ENCODE results near the gene ASPHD1. TPM values are rescaled to one million over a fixed set of nuclear protein-coding genes. Genes with fewer than 3 reads are reported as not detected.
"Not testable (repeated sequence)": the region's sequence is repeated elsewhere in the genome, so short reads cannot be mapped to it uniquely, and the experiment has no call there.

The ASPHD1 gene
- total RNA-seq, 4 donors from 2014 or later: 0.40 to 1.2 (median 1.1) TPM; not detected in 1

DNA sequence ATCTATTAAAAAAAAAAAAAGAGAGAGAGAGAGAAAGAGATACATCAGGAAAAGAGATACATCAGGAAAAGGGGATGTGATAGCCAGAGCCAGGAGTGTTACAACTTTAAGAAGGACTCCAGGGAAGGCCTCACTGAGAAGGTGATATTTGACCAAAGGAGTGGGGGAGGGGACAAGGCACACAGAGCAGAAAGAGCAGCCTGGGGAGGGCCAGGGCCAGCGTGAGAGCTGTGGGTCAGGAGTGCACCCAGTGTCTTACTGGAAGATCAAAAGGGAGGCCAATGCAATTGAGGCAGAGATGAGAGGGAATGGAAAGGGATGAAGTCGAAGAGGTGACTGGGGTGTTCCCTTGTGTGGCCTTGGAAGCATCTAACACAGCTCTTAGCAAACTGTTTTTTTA lies 7.7 kb downstream of the ASPHD1 start:
- no peaks in the 10 kb centered on the region for H3K36me3 ChIP-seq
- in situ Hi-C loops (cut with MboI; ENCODE audit: low pct_ligation_motif_present in 1 of 4, low pct_unique_long_range_greater_than_20kb in 1 of 4, low sequenced_read_pairs in 3 of 4) (no loop called here), intact Hi-C loops (cut with DNase I; ENCODE audit: low total_unique reads) (no loop called here)
- TF ChIP-seq EP300 (IDR thresholded peaks at IDR 0.05; ENCODE audit: low read depth) (no peak), POLR2A (IDR thresholded peaks at IDR 0.05) (no peak), POLR2AphosphoS5 (IDR thresholded peaks at IDR 0.05) (no peak)
- TF ChIP-seq, protein P1, sequence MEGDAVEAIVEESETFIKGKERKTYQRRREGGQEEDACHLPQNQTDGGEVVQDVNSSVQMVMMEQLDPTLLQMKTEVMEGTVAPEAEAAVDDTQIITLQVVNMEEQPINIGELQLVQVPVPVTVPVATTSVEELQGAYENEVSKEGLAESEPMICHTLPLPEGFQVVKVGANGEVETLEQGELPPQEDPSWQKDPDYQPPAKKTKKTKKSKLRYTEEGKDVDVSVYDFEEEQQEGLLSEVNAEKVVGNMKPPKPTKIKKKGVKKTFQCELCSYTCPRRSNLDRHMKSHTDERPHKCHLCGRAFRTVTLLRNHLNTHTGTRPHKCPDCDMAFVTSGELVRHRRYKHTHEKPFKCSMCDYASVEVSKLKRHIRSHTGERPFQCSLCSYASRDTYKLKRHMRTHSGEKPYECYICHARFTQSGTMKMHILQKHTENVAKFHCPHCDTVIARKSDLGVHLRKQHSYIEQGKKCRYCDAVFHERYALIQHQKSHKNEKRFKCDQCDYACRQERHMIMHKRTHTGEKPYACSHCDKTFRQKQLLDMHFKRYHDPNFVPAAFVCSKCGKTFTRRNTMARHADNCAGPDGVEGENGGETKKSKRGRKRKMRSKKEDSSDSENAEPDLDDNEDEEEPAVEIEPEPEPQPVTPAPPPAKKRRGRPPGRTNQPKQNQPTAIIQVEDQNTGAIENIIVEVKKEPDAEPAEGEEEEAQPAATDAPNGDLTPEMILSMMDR (IDR thresholded peaks at IDR 0.05): no peak
- no peak for DNase-seq
- H3K4me1 ChIP-seq: no peaks in the 10 kb centered on the region
- no peak overlapping the region for H3K27ac ChIP-seq
- no peaks in the 10 kb centered on the region for H3K9me3 ChIP-seq
- H3K27me3 ChIP-seq: no peaks in the 10 kb centered on the region
- 33 to 77% methylated on average over 1 to 2 of the region's 2 CpGs for WGBS, 2 donors (ENCODE audit: low coverage in 1 of 2)
- no peak overlapping the region for H3K4me3 ChIP-seq

DNA sequence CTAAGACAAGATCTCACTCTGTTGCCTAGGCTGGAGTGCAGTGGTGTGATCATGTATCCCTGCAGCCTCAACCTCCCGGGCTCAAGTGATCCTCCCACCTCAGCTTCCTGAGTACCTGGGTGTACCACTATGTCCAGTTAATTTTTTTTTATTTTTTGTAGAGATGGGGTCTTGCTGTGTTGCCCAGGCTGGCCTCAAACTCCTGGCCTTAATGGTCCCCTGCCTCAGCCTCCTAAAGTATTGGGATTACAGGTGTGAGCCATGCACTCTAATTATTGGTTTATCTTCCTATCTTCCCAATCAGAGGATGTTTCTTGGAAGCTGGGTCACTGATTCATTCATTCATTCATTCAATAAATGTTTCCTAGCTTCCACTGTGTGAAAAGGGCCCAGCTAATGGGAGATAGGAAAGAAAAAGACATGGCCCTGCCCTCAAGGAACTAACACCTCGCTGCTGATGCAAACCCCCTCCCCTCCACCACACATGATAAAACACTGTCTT lies 8.5 kb downstream of the ASPHD1 start:
- Histone ChIP-seq H3K27ac (no peak overlapping the region), H3K36me3 (no peaks in the 10 kb centered on the region), H3K4me1 (no peaks in the 10 kb centered on the region), H3K4me3 (no peak overlapping the region), H3K27me3 (no peaks in the 10 kb centered on the region), H3K9me3 (no peaks in the 10 kb centered on the region)
- DNase-seq: no peak
- intact Hi-C loops (cut with DNase I; ENCODE audit: low total_unique reads): no loop called here
- 81 to 93% methylated on average over 2 of the region's 2 CpGs for WGBS, 2 donors (ENCODE audit: low coverage in 1 of 2)
- in situ Hi-C loops (cut with MboI; ENCODE audit: low pct_ligation_motif_present in 1 of 4, low pct_unique_long_range_greater_than_20kb in 1 of 4, low sequenced_read_pairs in 3 of 4): no loop called here
- TF ChIP-seq POLR2AphosphoS5 (IDR thresholded peaks at IDR 0.05): no peak
- no peak for TF ChIP-seq POLR2A (IDR thresholded peaks at IDR 0.05)
- TF ChIP-seq EP300 (IDR thresholded peaks at IDR 0.05; ENCODE audit: low read depth): no peak
- TF ChIP-seq, protein P1 (IDR thresholded peaks at IDR 0.05): no peak

DNA sequence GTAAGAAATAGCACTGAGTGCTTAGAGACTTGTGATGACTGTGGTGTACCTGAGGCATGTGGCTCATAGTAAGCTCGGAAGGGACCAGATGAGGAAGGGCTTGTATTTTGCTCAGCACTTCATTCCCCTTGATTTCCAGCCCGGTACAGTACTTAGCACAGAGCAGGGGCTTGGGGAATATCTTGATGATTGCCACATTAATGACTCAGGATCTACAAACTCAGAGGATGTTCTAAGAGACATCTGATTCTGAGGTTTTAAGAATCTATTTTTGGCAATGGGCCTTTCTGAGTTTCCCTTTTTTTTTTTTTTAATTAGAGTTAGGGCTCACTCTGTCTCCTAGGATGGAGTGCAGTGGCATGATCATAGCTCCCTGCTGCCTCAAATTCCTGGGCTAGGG lies 9.1 kb downstream of the ASPHD1 start:
- no peaks in the 10 kb centered on the region for H3K36me3 ChIP-seq
- DNase-seq: no peak
- no peaks in the 10 kb centered on the region for H3K27me3 ChIP-seq
- H3K27ac ChIP-seq: no peak overlapping the region
- intact Hi-C loops (cut with DNase I; ENCODE audit: low total_unique reads): no loop called here
- in situ Hi-C loops (cut with MboI; ENCODE audit: low pct_ligation_motif_present in 1 of 4, low pct_unique_long_range_greater_than_20kb in 1 of 4, low sequenced_read_pairs in 3 of 4): no loop called here
- H3K4me1 ChIP-seq: no peaks in the 10 kb centered on the region
- WGBS, 2 donors (ENCODE audit: low coverage in 1 of 2): 80% methylated on average over 2 of the region's 2 CpGs; no CpG with 5 or more reads in 1 of the 2 donors
- H3K9me3 ChIP-seq: no peaks in the 10 kb centered on the region
- no peak for TF ChIP-seq POLR2A (IDR thresholded peaks at IDR 0.05)
- TF ChIP-seq EP300 (IDR thresholded peaks at IDR 0.05; ENCODE audit: low read depth): no peak
- TF ChIP-seq, protein P1 (IDR thresholded peaks at IDR 0.05): no peak
- no peak for TF ChIP-seq POLR2AphosphoS5 (IDR thresholded peaks at IDR 0.05)
- no peak overlapping the region for H3K4me3 ChIP-seq

DNA sequence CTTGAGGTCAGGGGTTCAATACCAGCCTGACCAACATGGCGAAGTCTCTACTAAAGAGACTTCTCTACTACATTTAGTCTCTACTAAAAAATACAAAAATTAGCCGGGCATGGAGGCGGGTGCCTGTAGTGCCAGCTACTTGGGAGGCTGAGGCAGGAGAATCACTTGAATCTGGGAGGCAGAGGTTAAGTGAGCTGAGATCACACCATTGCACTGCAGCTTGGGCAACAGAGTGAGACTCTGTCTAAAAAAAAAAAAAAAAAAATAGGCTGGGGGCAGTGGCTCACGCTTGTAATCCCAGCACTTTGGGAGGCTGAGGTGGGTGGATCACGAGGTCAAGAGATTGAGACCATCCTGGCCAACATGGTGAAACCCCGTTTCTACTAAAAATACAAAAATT lies 9.6 kb downstream of the ASPHD1 start:
- DNase-seq; H3K9me3 ChIP-seq; H3K4me1 ChIP-seq; H3K27ac ChIP-seq; in situ Hi-C loops (cut with MboI; ENCODE audit: low pct_ligation_motif_present in 1 of 4, low pct_unique_long_range_greater_than_20kb in 1 of 4, low sequenced_read_pairs in 3 of 4); H3K36me3 ChIP-seq; H3K27me3 ChIP-seq; H3K4me3 ChIP-seq; intact Hi-C loops (cut with DNase I; ENCODE audit: low total_unique reads): not testable (repeated sequence)
- 78 to 82% methylated on average over 5 to 6 of the region's 6 CpGs for WGBS, 2 donors (ENCODE audit: low coverage in 1 of 2)

Data from transverse colon (tissue), 4 donors.